Endothelial cell of umbilical vein (primary cell): ENCODE measurements around the gene C17orf58. TPM values are rescaled to one million over a fixed set of nuclear protein-coding genes. Genes with fewer than 3 reads are reported as not detected.

Experiments
- BruUV-seq: library from RNA; stranded (reverse); fragments of 400-500 nt; replicated peaks from 2 replicates; lab custom pipeline; 2021; lab: Mats Ljungman, UMichigan
- CTCF ChIA-PET: fragments of 300-600, 350-600 bp; sonication (Branson Sonifier 250); formaldehyde crosslinking; loops from one replicate; lab custom pipeline; 2021; ENCODE audit warnings: antibody characterized with exemption, inconsistent platforms; lab: Charles Lee
- POLR2A ChIA-PET: fragments of 300-600, 350-600 bp; sonication (Branson Sonifier 250); formaldehyde crosslinking; loops from one replicate; lab custom pipeline; 2021; ENCODE audit warnings: antibody characterized with exemption, inconsistent platforms; lab: Charles Lee
- DNase-seq: peaks from one replicate; pipeline ENCODE4 v3.0.0-alpha.2; 2011; ENCODE audit warnings: low read depth, low spot score
- FAIRE-seq: peaks from 2 replicates; lab custom pipeline; 2011; peaks lifted over from hg19 to GRCh38; lab: Jason Lieb, UNC
- H2AFZ ChIP-seq: 2 replicates; pipeline ENCODE4 v1.6.0; 2012; ENCODE audit warnings: low read depth, low read length, control low read depth, inconsistent platforms
- H3K27ac ChIP-seq: 2 replicates; pipeline ENCODE4 v1.5.1; 2011; ENCODE audit warnings: low read depth, mild to moderate bottlenecking, control low read depth, low read length, moderate library complexity; ENCODE audit not compliant: insufficient read depth
- H3K27me3 ChIP-seq, 2 experiments: 2 replicates each; pipeline versions ENCODE4 v1.6.0 to v1.6.1; 2011; ENCODE audit warnings: low read length in 2 of 2, mixed read lengths in 1 of 2; ENCODE audit not compliant: control insufficient read depth in 2 of 2, insufficient read depth in 2 of 2
- H3K36me3 ChIP-seq, 2 experiments: 2 replicates in 1 of 2; 3 replicates in 1 of 2; pipeline ENCODE4 v1.5.1; 2011; ENCODE audit warnings: low read length in 2 of 2, mild to moderate bottlenecking in 1 of 2, moderate library complexity in 1 of 2; ENCODE audit not compliant: control insufficient read depth in 2 of 2, insufficient read depth in 2 of 2; ENCODE audit errors: extremely low read depth in 1 of 2
- H3K4me1 ChIP-seq: 3 replicates; pipeline ENCODE4 v1.5.1; 2011; ENCODE audit warnings: mild to moderate bottlenecking, low read length; ENCODE audit not compliant: control insufficient read depth, insufficient read depth; ENCODE audit errors: extremely low read depth
- H3K4me2 ChIP-seq: 2 replicates; pipeline ENCODE4 v1.6.1; 2011; ENCODE audit warnings: low read length, control low read depth, mixed read lengths; ENCODE audit not compliant: insufficient read depth
- H3K4me3 ChIP-seq, 3 experiments: fragments of 200-600 bp in 1 of 3; sonication (generic), shearing (Covaris generic) in 1 of 3; replicated peaks in 1 of 3; 2 replicates each; pipeline ENCODE4 v1.5.1; 2011 to 2016; ENCODE audit warnings: control low read depth in 3 of 3, low read length in 3 of 3, mild to moderate bottlenecking in 2 of 3, inconsistent platforms in 1 of 3, low read depth in 1 of 3, moderate library complexity in 1 of 3; ENCODE audit not compliant: insufficient read depth in 1 of 3
- H3K79me2 ChIP-seq: 2 replicates; pipeline ENCODE4 v1.6.0; 2012; ENCODE audit warnings: low read length, inconsistent platforms; ENCODE audit not compliant: control insufficient read depth, insufficient read depth
- H3K9ac ChIP-seq: replicated peaks from 2 replicates; pipeline ENCODE3; 2011; ENCODE audit warnings: low read length, control low read depth; ENCODE audit not compliant: insufficient read depth; ENCODE audit errors: extremely low read depth
- H3K9me1 ChIP-seq: replicated peaks from 3 replicates; pipeline ENCODE4 v1.6.0; 2011; ENCODE audit warnings: mild to moderate bottlenecking, low read length; ENCODE audit not compliant: control insufficient read depth, insufficient read depth; ENCODE audit errors: extremely low read depth
- H3K9me3 ChIP-seq: replicated peaks from 2 replicates; pipeline ENCODE4 v1.5.1; 2012; ENCODE audit warnings: low read length, inconsistent platforms; ENCODE audit not compliant: control insufficient read depth, insufficient read depth
- H4K20me1 ChIP-seq: replicated peaks from 2 replicates; pipeline ENCODE3; 2011; ENCODE audit warnings: mild to moderate bottlenecking, low read length; ENCODE audit not compliant: control insufficient read depth, insufficient read depth; ENCODE audit errors: extremely low read depth
- CTCF ChIP-seq, 2 donors: IDR thresholded peaks; 1 replicate in 1 of 2; 2 replicates in 1 of 2; pipeline ENCODE4 v1.5.1; 2011; ENCODE audit warnings: low read length in 2 of 2, mild to moderate bottlenecking in 2 of 2, moderate library complexity in 2 of 2, control low read depth in 1 of 2, inconsistent platforms in 1 of 2, low read depth in 1 of 2; ENCODE audit not compliant: insufficient read depth in 1 of 2; ENCODE audit errors: extremely low read depth in 1 of 2
- EZH2 ChIP-seq: IDR thresholded peaks from 2 replicates; pipeline ENCODE4 v1.6.1; 2012; ENCODE audit warnings: borderline replicate concordance, low read depth, mild to moderate bottlenecking, moderate library complexity, low read length, inconsistent platforms; ENCODE audit not compliant: severe bottlenecking
- FOS ChIP-seq: IDR thresholded peaks from 2 replicates; pipeline ENCODE4 v1.6.1; 2011; ENCODE audit warnings: mild to moderate bottlenecking, low read length, moderate library complexity, borderline replicate concordance; ENCODE audit not compliant: insufficient read depth
- GATA2 ChIP-seq: IDR thresholded peaks from 2 replicates; pipeline ENCODE4 v1.7.0; 2011; ENCODE audit warnings: low read depth, mild to moderate bottlenecking, moderate library complexity, mixed read lengths, low read length; ENCODE audit not compliant: insufficient read length, insufficient read depth
- JUN ChIP-seq: IDR thresholded peaks from 2 replicates; pipeline ENCODE4 v1.6.1; 2011; ENCODE audit warnings: borderline replicate concordance, low read depth; ENCODE audit not compliant: insufficient read length, insufficient read depth
- MAX ChIP-seq: IDR thresholded peaks from 2 replicates; pipeline ENCODE4 v1.6.1; 2011; ENCODE audit not compliant: insufficient read depth, insufficient read length
- MYC ChIP-seq: IDR thresholded peaks from one replicate; pipeline ENCODE4 v1.6.1; 2011; ENCODE audit warnings: mild to moderate bottlenecking, low read depth, low read length
- POLR2A ChIP-seq: IDR thresholded peaks from 2 replicates; pipeline ENCODE4 v1.6.1; 2012; ENCODE audit warnings: low read depth, mild to moderate bottlenecking, control low read depth, low read length
- POLR2AphosphoS5 ChIP-seq: IDR thresholded peaks from 2 replicates; pipeline ENCODE4 v1.6.1; 2012; ENCODE audit warnings: low read depth, mild to moderate bottlenecking, control low read depth, low read length, moderate library complexity; ENCODE audit not compliant: insufficient read depth
- dilution Hi-C: fragments of 300-500 bp; cut with MboI; formaldehyde crosslinking; loops from one replicate; pipeline ENCODE4 v1.15.0; 2019; ENCODE audit warnings: low sequenced_read_pairs; ENCODE audit not compliant: extremely low pct_ligation_motif_present
- intact Hi-C: fragments of 100-400 bp; cut with micrococcal nuclease; formaldehyde crosslinking; loops from one replicate; pipeline ENCODE4 v1.10.0; 2022
- polyA plus RNA-seq, 4 experiments: library from polyadenylated mRNA; depleted of rRNA in 3 of 4; stranded (reverse) in 3 of 4; unstranded in 1 of 4; fragments of >200 nt; gene quantifications; 2 replicates each; pipeline versions ENCODE4 v1.2.1 to v1.2.3, GENCODE V29; 2011 to 2012; ENCODE audit warnings: missing spikeins in 1 of 4
- total RNA-seq: library from RNA; stranded (reverse); gene quantifications from 2 replicates; pipeline ENCODE4 v1.2.3, GENCODE V29; 2021

The C17orf58 gene
- total and polyA plus RNA-seq, 2 donors (not counting 3 experiments of a cell fraction or from before 2014, with no cell fraction given), result 24.5 to 35.5 TPM

- Histone ChIP-seq H3K9ac (no peak overlapping the region), H3K9me1 (no peaks in the 10 kb centered on the region), H3K36me3 (no peaks in the 10 kb centered on the region), H2AFZ (no peak overlapping the region), H3K79me2 (no peaks in the 10 kb centered on the region), H3K4me3 (no peak overlapping the region), H3K4me1 (peaks cover 3% of the 10 kb centered on the region), H3K4me2 (no peak overlapping the region), H4K20me1 (no peaks in the 10 kb centered on the region), H3K9me3 (no peaks in the 10 kb centered on the region), H3K27me3 (no peaks in the 10 kb centered on the region), H3K27ac (no peak overlapping the region)
- intact Hi-C loops, result no loop called here
- BruUV-seq, result no TSS peak
- no peak for FAIRE-seq
- CTCF ChIA-PET, result interaction anchor here (0.8 to 1.3 kb wide), 2 partner anchors 9 to 35 kb away, joined by 3 read pairs; no protein-coding TSS in a partner anchor
- dilution Hi-C loops, result no loop called here
- no peak for DNase-seq
- TF ChIP-seq JUN (no peak), MYC (no peak), CTCF (IDR thresholded peaks at IDR 0.05; ENCODE audit: extremely low read depth in 1 of 2, insufficient read depth in 1 of 2, low read depth in 1 of 2, low read length in 2 of 2) (no peak), MAX (no peak), GATA2 (no peak), POLR2A (no peak), FOS (no peak), POLR2AphosphoS5 (no peak), EZH2 (no peak)
- POLR2A ChIA-PET, result no interaction called here
These were observed 12.9 kb downstream of the C17orf58 start for GRCh38 chr17:67983383-67983688.
